Measurements from ENCODE around the gene AIFM2.
A peak's percentile ranks its signal among the peaks of the same experiment; 100 is the strongest.

AIFM2 gene

GRCh38 chr10:70145666-70146488 is 13.3 kb upstream of the AIFM2 start:
- TF ChIP-seq POLR2AphosphoS5 (IDR thresholded peaks at IDR 0.05; ENCODE audit: low read depth, low read length) (peak; percentile 65), SIN3A (IDR thresholded peaks at IDR 0.05; ENCODE audit: borderline replicate concordance, insufficient read depth, low read length) (no peak), FOXP2 (optimal IDR thresholded peaks at IDR 0.05; ENCODE audit: borderline replicate concordance, extremely low read depth, extremely low read length, insufficient read depth) (peak; percentile 37)

- TF ChIP-seq FOXP2 (optimal IDR thresholded peaks at IDR 0.05; ENCODE audit: borderline replicate concordance, extremely low read depth, extremely low read length, insufficient read depth) (no peak), POLR2AphosphoS5 (IDR thresholded peaks at IDR 0.05; ENCODE audit: low read depth, low read length) (no peak), TAF1 (IDR thresholded peaks at IDR 0.05; ENCODE audit: borderline replicate concordance, insufficient read depth, low read length) (no peak), REST (IDR thresholded peaks at IDR 0.05; ENCODE audit: insufficient read depth in 1 of 2, low read depth in 2 of 2, low read length in 2 of 2) (no peak), SIN3A (IDR thresholded peaks at IDR 0.05; ENCODE audit: borderline replicate concordance, insufficient read depth, low read length) (no peak)
Observed at GRCh38 chr10:70145166-70145665, 12.6 kb upstream of the AIFM2 start.

GRCh38 chr10:70144372-70145110 is 11.9 kb upstream of the AIFM2 start:
- no peak for TF ChIP-seq SIN3A (IDR thresholded peaks at IDR 0.05; ENCODE audit: borderline replicate concordance, insufficient read depth, low read length)
- no peak for TF ChIP-seq FOXP2 (optimal IDR thresholded peaks at IDR 0.05; ENCODE audit: borderline replicate concordance, extremely low read depth, extremely low read length, insufficient read depth)
- no peak for TF ChIP-seq TAF1 (IDR thresholded peaks at IDR 0.05; ENCODE audit: borderline replicate concordance, insufficient read depth, low read length)
- no peak for TF ChIP-seq POLR2AphosphoS5 (IDR thresholded peaks at IDR 0.05; ENCODE audit: low read depth, low read length)
- TF ChIP-seq REST (IDR thresholded peaks at IDR 0.05; ENCODE audit: insufficient read depth in 1 of 2, low read depth in 2 of 2, low read length in 2 of 2) = no peak

GRCh38 chr10:70142555-70142954 is 9.9 kb upstream of the AIFM2 start:
- TF ChIP-seq FOXP2 (optimal IDR thresholded peaks at IDR 0.05; ENCODE audit: borderline replicate concordance, extremely low read depth, extremely low read length, insufficient read depth) (no peak), TAF1 (IDR thresholded peaks at IDR 0.05; ENCODE audit: borderline replicate concordance, insufficient read depth, low read length) (no peak), SIN3A (IDR thresholded peaks at IDR 0.05; ENCODE audit: borderline replicate concordance, insufficient read depth, low read length) (no peak), REST (IDR thresholded peaks at IDR 0.05; ENCODE audit: insufficient read depth in 1 of 2, low read depth in 2 of 2, low read length in 2 of 2) (no peak), POLR2AphosphoS5 (IDR thresholded peaks at IDR 0.05; ENCODE audit: low read depth, low read length) (no peak)

GRCh38 chr10:70140297-70140696 is 7.7 kb upstream of the AIFM2 start:
- TF ChIP-seq REST (IDR thresholded peaks at IDR 0.05; ENCODE audit: insufficient read depth in 1 of 2, low read depth in 2 of 2, low read length in 2 of 2) = no peak
- no peak for TF ChIP-seq SIN3A (IDR thresholded peaks at IDR 0.05; ENCODE audit: borderline replicate concordance, insufficient read depth, low read length)
- TF ChIP-seq TAF1 (IDR thresholded peaks at IDR 0.05; ENCODE audit: borderline replicate concordance, insufficient read depth, low read length) = no peak
- no peak for TF ChIP-seq POLR2AphosphoS5 (IDR thresholded peaks at IDR 0.05; ENCODE audit: low read depth, low read length)
- no peak for TF ChIP-seq FOXP2 (optimal IDR thresholded peaks at IDR 0.05; ENCODE audit: borderline replicate concordance, extremely low read depth, extremely low read length, insufficient read depth)

Measured in PFSK-1 (cell line).